CD4-positive, alpha-beta T cell (primary cell): Measurements from ENCODE around the gene WAS. TPM values are rescaled to one million over a fixed set of nuclear protein-coding genes. Genes with fewer than 3 reads are reported as not detected.
"Not testable (repeated sequence)": the region's sequence is repeated elsewhere in the genome, so short reads cannot be mapped to it uniquely, and the experiment has no call there.

Experiments used
- ATAC-seq: fragments of 200-7000 bp; cut with Tn5 transposase; one replicate; pipeline ENCODE4 v1.10.0; 2022; ENCODE audit warnings: mild to moderate bottlenecking; ENCODE audit not compliant: poor library complexity
- CTCF ChIA-PET: fragments of 350-600 bp; sonication (Branson Sonifier 250); formaldehyde crosslinking; loops from one replicate; lab custom pipeline; 2021; ENCODE audit warnings: antibody characterized with exemption, inconsistent platforms; lab: Charles Lee
- POLR2A ChIA-PET: fragments of 350-600 bp; sonication (Branson Sonifier 250); formaldehyde crosslinking; loops from one replicate; lab custom pipeline; 2021; ENCODE audit warnings: antibody characterized with exemption, inconsistent platforms; lab: Charles Lee
- DNase-seq, 14 experiments: peaks; one replicate each; pipeline ENCODE4 v3.0.0-alpha.2; 2013 to 2020; ENCODE audit warnings: mixed read lengths in 2 of 14
- H3K27ac ChIP-seq, 2 donors: one replicate each; pipeline versions ENCODE4 v1.5.1 to v1.7.0; 2013; ENCODE audit warnings: low read length in 2 of 2, low read depth in 1 of 2, mild to moderate bottlenecking in 1 of 2
- H3K27me3 ChIP-seq, 2 experiments: 1 replicate in 1 of 2; 2 replicates in 1 of 2; pipeline versions ENCODE4 v1.6.1 to v1.7.0; 2013; ENCODE audit warnings: low read length in 2 of 2, control low read depth in 1 of 2, mild to moderate bottlenecking in 1 of 2, moderate library complexity in 1 of 2; ENCODE audit not compliant: insufficient read depth in 2 of 2, control insufficient read depth in 1 of 2
- H3K36me3 ChIP-seq: one replicate; pipeline ENCODE4 v1.6.1; 2013; ENCODE audit warnings: low read length, control low read depth; ENCODE audit not compliant: insufficient read depth
- H3K4me1 ChIP-seq: one replicate; pipeline ENCODE4 v1.6.1; 2013; ENCODE audit warnings: low read length, control low read depth; ENCODE audit not compliant: insufficient read depth
- H3K4me3 ChIP-seq: one replicate; pipeline ENCODE4 v1.5.1; 2013; ENCODE audit warnings: mild to moderate bottlenecking, low read length, moderate library complexity
- H3K9me3 ChIP-seq, 2 experiments: 1 replicate in 1 of 2; 2 replicates in 1 of 2; pipeline versions ENCODE4 v1.6.1 to v1.7.0; 2013; ENCODE audit warnings: low read length in 2 of 2, mild to moderate bottlenecking in 2 of 2, control low read depth in 1 of 2, moderate library complexity in 1 of 2; ENCODE audit not compliant: control insufficient read depth in 1 of 2, insufficient read depth in 1 of 2
- H3K27ac Mint-ChIP-seq: one replicate; pipeline ENCODE4 v1.8.0; 2020; ENCODE audit warnings: mixed read lengths
- H3K27me3 Mint-ChIP-seq: one replicate; pipeline ENCODE4 v1.8.0; 2021; ENCODE audit warnings: mixed read lengths
- H3K36me3 Mint-ChIP-seq: one replicate; pipeline ENCODE4 v1.8.0; 2021; ENCODE audit warnings: low read depth, mixed read lengths
- H3K4me1 Mint-ChIP-seq: one replicate; pipeline ENCODE4 v1.8.0; 2021; ENCODE audit warnings: low read depth, mixed read lengths
- H3K4me3 Mint-ChIP-seq: one replicate; pipeline ENCODE4 v1.8.0; 2020; ENCODE audit warnings: mild to moderate bottlenecking, mixed read lengths
- H3K9me3 Mint-ChIP-seq: one replicate; pipeline ENCODE4 v1.8.0; 2020; ENCODE audit warnings: mixed read lengths
- intact Hi-C, 2 experiments: fragments of 100-400 bp; cut with DNase I in 1 of 2; cut with micrococcal nuclease in 1 of 2; formaldehyde crosslinking; loops; one replicate each; pipeline versions ENCODE4 v1.15.1 to v1.9.0; 2023 to 2025; cut with DNase I, micrococcal nuclease
- total RNA-seq, 174 experiments: library from RNA in 2 of 174; stranded (reverse) in 2 of 174; gene quantifications; one replicate each; pipeline ENCODE4 v1.2.3 and lab custom pipeline; 2021 to 2026
- TF ChIP-seq, protein P1 (sequence below): fragments of 200-600 bp; IDR thresholded peaks from one replicate; pipeline ENCODE4 v1.8.0; 2022; ENCODE audit warnings: antibody characterized with exemption, mild to moderate bottlenecking

The WAS gene
- total RNA-seq, 2 experiments from 2014 or later = 63.7 to 67.4 TPM

DNA sequence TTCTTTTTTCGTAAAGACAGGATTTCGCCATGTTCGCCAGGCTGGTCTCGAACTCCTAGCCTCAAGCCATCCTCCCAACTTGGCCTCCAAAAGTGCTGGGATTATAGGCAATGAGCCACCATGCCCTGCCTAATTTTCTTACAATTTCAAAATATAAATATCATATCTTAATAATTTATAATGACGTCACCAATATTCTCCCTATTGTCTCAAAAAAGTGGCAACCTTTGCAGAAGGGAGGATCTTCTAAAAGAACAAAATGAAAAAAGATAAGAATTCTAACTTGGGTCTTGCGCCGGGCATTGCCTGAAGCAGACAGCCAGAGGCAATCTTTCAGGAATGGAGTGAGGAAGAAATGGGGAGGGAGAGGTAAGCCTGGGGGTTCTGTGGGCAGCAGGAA is 37.9 kb upstream of the WAS start:
- Histone ChIP-seq H3K27ac (no peak overlapping the region), H3K4me3 (no peak overlapping the region), H3K27me3 (no peaks in the 10 kb centered on the region), H3K36me3 (no peaks in the 10 kb centered on the region), H3K4me1 (peaks cover 3% of the 10 kb centered on the region), H3K9me3 (no peaks in the 10 kb centered on the region)
- H3K27me3 Mint-ChIP-seq = no peaks in the 10 kb centered on the region
- CTCF ChIA-PET = no interaction called here
- no peak overlapping the region for H3K4me3 Mint-ChIP-seq
- H3K27ac Mint-ChIP-seq = no peak overlapping the region
- H3K9me3 Mint-ChIP-seq = no peaks in the 10 kb centered on the region
- intact Hi-C loops = loop anchor here (5.0 to 10.0 kb wide), 2 partner anchors 269 to 292 kb away; partner anchors contain the start of genes PIM2 (in 1 of the 2) and SLC35A2 (in 1 of the 2)
- no peak for ATAC-seq
- DNase-seq = no peak
- H3K36me3 Mint-ChIP-seq = no peaks in the 10 kb centered on the region
- POLR2A ChIA-PET = no interaction called here
- H3K4me1 Mint-ChIP-seq = peaks cover 3% of the 10 kb centered on the region
- TF ChIP-seq, protein P1, sequence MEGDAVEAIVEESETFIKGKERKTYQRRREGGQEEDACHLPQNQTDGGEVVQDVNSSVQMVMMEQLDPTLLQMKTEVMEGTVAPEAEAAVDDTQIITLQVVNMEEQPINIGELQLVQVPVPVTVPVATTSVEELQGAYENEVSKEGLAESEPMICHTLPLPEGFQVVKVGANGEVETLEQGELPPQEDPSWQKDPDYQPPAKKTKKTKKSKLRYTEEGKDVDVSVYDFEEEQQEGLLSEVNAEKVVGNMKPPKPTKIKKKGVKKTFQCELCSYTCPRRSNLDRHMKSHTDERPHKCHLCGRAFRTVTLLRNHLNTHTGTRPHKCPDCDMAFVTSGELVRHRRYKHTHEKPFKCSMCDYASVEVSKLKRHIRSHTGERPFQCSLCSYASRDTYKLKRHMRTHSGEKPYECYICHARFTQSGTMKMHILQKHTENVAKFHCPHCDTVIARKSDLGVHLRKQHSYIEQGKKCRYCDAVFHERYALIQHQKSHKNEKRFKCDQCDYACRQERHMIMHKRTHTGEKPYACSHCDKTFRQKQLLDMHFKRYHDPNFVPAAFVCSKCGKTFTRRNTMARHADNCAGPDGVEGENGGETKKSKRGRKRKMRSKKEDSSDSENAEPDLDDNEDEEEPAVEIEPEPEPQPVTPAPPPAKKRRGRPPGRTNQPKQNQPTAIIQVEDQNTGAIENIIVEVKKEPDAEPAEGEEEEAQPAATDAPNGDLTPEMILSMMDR = no peak

DNA sequence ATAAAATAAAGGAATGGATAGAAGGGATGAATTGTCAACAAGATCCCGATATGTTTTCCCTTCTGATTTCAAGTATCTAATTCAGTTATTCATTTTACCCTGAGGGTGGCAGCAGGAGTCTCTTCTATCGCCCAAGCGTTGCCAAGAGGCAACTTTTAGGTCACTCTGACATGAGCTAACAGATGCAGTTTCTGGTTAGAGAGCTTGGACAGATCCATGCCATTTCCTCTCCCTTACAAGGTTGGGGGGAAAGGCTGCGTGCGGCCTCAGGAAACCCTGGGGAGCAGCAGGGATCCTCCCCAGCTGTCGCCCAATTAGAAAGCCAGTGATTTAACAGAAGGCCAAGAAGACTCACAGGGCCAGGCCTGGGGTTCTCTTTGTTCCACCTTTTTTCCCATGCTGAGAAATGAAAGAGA is 35.3 kb upstream of the WAS start:
- no peak overlapping the region for H3K4me3 Mint-ChIP-seq
- no peaks in the 10 kb centered on the region for H3K9me3 Mint-ChIP-seq
- H3K27me3 ChIP-seq = no peaks in the 10 kb centered on the region
- H3K27ac Mint-ChIP-seq = no peak overlapping the region
- TF ChIP-seq, protein P1 = peak; percentile 51
- H3K4me1 ChIP-seq = peaks cover 3% of the 10 kb centered on the region
- no peaks in the 10 kb centered on the region for H3K36me3 ChIP-seq
- no peaks in the 10 kb centered on the region for H3K27me3 Mint-ChIP-seq
- no peak overlapping the region for H3K4me3 ChIP-seq
- CTCF ChIA-PET = interaction anchor here (0.6 to 2.0 kb wide), 12 partner anchors 17 to 269 kb away, joined by 3 to 11 read pairs (median 4); partner anchors contain the start of genes HDAC6 and WAS
- POLR2A ChIA-PET = interaction anchor here (0.6 to 1.9 kb wide), 11 partner anchors 28 to 395 kb away, joined by 3 to 9 read pairs (median 4); partner anchors contain the start of genes HDAC6, PQBP1, RBM3 and SLC35A2
- peak; percentile 5 to 74 (median 21) for DNase-seq
- H3K36me3 Mint-ChIP-seq = no peaks in the 10 kb centered on the region
- intact Hi-C loops = loop anchor here (2.0 to 10.0 kb wide), 5 partner anchors 248 to 296 kb away; partner anchors contain the start of genes PIM2 (in 1 of the 2), PQBP1 (in 1 of the 2), SLC35A2 (in 1 of the 2) and TIMM17B (in 1 of the 2)
- H3K27ac ChIP-seq = no peak overlapping the region
- peak; percentile 78 for ATAC-seq
- H3K4me1 Mint-ChIP-seq = peaks cover 7% of the 10 kb centered on the region
- H3K9me3 ChIP-seq = no peaks in the 10 kb centered on the region

DNA sequence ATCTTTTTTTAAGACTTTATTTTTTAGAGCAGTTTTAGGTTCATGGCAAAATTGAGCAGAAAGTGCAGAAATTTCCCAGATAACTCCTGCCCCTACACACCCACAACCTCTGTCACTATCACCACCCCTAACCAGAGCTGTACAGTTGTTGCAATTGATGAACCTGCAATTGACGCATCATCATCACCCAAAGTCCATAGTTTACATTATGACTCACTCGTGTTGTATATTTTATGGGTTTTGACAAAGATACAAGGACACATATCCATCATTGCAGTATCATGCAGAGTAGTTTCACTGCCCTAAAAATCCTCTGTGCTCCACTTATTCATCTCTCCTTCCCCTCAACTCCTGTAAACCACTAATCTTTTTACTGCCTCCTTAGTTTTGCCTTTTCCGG is 34.5 kb upstream of the WAS start:
- Histone ChIP-seq H3K4me1 (peaks cover 3% of the 10 kb centered on the region), H3K27ac (no peak overlapping the region), H3K27me3 (no peaks in the 10 kb centered on the region), H3K9me3 (no peaks in the 10 kb centered on the region), H3K4me3 (no peak overlapping the region), H3K36me3 (no peaks in the 10 kb centered on the region)
- DNase-seq = no peak
- no peaks in the 10 kb centered on the region for H3K36me3 Mint-ChIP-seq
- H3K4me1 Mint-ChIP-seq = peaks cover 7% of the 10 kb centered on the region
- TF ChIP-seq, protein P1 = no peak
- ChIA-PET POLR2A (interaction anchor here (1.4 to 1.9 kb wide), 3 partner anchors 152 to 263 kb away, joined by 7 to 9 read pairs (median 9); partner anchors contain the start of genes HDAC6, PQBP1, SLC35A2 and TIMM17B), CTCF (interaction anchor here (1.1 to 2.0 kb wide), 3 partner anchors 152 to 242 kb away, joined by 3 to 11 read pairs (median 8); partner anchors contain the start of gene HDAC6)
- no peak overlapping the region for H3K4me3 Mint-ChIP-seq
- ATAC-seq = no peak
- intact Hi-C loops = loop anchor here (2.0 to 10.0 kb wide), 5 partner anchors 248 to 296 kb away; partner anchors contain the start of genes PIM2 (in 1 of the 2), PQBP1 (in 1 of the 2), SLC35A2 (in 1 of the 2) and TIMM17B (in 1 of the 2)
- no peaks in the 10 kb centered on the region for H3K27me3 Mint-ChIP-seq
- no peak overlapping the region for H3K27ac Mint-ChIP-seq
- H3K9me3 Mint-ChIP-seq = no peaks in the 10 kb centered on the region

DNA sequence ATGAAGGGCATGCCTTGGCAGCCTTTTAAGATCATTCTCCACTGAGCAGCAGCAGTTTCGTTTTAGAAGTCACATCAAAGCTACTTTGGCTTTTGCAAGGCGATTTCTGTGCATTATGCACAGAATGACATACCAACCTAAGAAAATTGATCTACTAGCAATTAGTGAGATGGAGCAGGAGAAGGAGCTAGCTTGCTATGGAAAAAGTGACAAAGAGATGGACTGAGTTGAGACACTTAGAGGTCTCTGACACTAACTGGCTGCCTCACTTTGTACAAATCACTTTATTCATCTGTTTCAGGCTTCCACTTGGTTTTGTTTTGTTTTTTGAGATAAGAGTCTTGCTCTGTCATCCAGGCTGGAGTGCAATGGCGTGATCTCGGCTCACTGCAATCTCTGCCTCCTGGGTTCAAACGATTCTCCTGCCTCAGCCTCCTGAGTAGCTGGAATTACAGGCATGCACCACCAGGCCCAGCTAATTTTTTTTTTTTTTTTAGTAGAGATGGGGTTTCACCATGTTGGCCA is 31.5 kb upstream of the WAS start:
- H3K27ac ChIP-seq, H3K4me3 ChIP-seq, DNase-seq, H3K27me3 Mint-ChIP-seq, H3K36me3 Mint-ChIP-seq, H3K36me3 ChIP-seq, H3K27me3 ChIP-seq, H3K4me1 ChIP-seq, ATAC-seq, H3K9me3 ChIP-seq, H3K4me1 Mint-ChIP-seq, H3K9me3 Mint-ChIP-seq: not testable (repeated sequence)
- ChIA-PET CTCF (interaction anchor here (0.6 to 1.9 kb wide), 2 partner anchors 239 to 265 kb away, joined by 3 to 4 read pairs; no protein-coding TSS in a partner anchor), POLR2A (interaction anchor here (0.6 to 1.9 kb wide), 5 partner anchors 24 to 306 kb away, joined by 3 to 7 read pairs (median 3); partner anchors contain the start of genes HDAC6 and OTUD5)
- Mint-ChIP-seq H3K4me3 (peak overlapping the region; percentile 54), H3K27ac (peak overlapping the region; percentile 59)
- intact Hi-C loops = loop anchor here in 1 of 2 experiments (5.0 kb wide), 1 partner anchor 155 kb away; no protein-coding TSS in a partner anchor

DNA sequence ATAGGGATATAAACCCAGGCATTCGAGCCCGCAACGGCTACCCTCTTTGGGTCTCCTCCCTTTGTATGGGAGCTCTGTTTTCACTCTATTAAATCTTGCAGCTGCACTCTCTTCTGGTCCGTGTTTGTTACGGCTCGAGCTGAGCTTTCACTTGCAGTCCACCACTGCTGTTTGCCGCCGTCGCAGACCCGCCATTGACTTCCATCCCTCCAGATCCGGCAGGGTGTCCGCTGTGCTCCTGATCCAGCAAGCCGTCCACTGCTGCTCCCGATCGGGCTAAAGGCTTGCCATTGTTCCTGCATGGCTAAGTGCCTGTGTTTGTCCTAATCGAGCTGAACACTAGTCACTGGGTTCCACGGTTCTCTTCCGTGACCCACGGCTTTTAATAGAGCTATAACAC is 28.9 kb upstream of the WAS start:
- H3K27ac Mint-ChIP-seq, H3K4me1 ChIP-seq, H3K36me3 Mint-ChIP-seq, DNase-seq, H3K27me3 Mint-ChIP-seq, H3K4me1 Mint-ChIP-seq, H3K27me3 ChIP-seq, H3K36me3 ChIP-seq, ATAC-seq, CTCF ChIA-PET, H3K4me3 Mint-ChIP-seq, POLR2A ChIA-PET, H3K4me3 ChIP-seq, H3K27ac ChIP-seq, H3K9me3 ChIP-seq, H3K9me3 Mint-ChIP-seq: not testable (repeated sequence)
- intact Hi-C loops = loop anchor here in 1 of 2 experiments (5.0 kb wide), 1 partner anchor 153 kb away; no protein-coding TSS in a partner anchor
